C4-2B (cell line): Measurements from ENCODE around the gene CSNK2A3.

Source experiments
- H3K27ac ChIP-seq: fragments of 450-650 bp; 2 replicates; pipeline ENCODE4 v1.5.1; 2017
- CTCF ChIP-seq: fragments of 450-650 bp; conservative IDR thresholded peaks from 2 replicates; pipeline ENCODE4 v1.5.1; 2017; ENCODE audit warnings: mild to moderate bottlenecking
- ZFX ChIP-seq: fragments of 450-650 bp; IDR thresholded peaks from 2 replicates; pipeline ENCODE4 v1.6.1; 2017

The CSNK2A3 gene

GRCh38 chr11:11335043-11335442, 18.0 kb downstream of the CSNK2A3 start:
- TF ChIP-seq ZFX (no peak), CTCF (no peak; the same call in 1 of the 2 replicates)
- no peak overlapping the region for H3K27ac ChIP-seq

- no peak overlapping the region for H3K27ac ChIP-seq
- TF ChIP-seq ZFX (no peak), CTCF (no peak)
These were observed 18.4 kb downstream of the CSNK2A3 start for GRCh38 chr11:11334607-11335006.

GRCh38 chr11:11332141-11332710, 20.8 kb downstream of the CSNK2A3 start:
- no peak overlapping the region for H3K27ac ChIP-seq
- TF ChIP-seq ZFX (no peak), CTCF (no peak)

GRCh38 chr11:11329062-11329806, 23.8 kb downstream of the CSNK2A3 start:
- no peak for TF ChIP-seq CTCF
- no peak for TF ChIP-seq ZFX

GRCh38 chr11:11324090-11324489, 29.0 kb downstream of the CSNK2A3 start:
- H3K27ac ChIP-seq, result no peak overlapping the region
- TF ChIP-seq CTCF, result no peak
- no peak for TF ChIP-seq ZFX

More at GRCh38 chr11:11329062-11329806, 23.8 kb downstream of the CSNK2A3 start:
- no peak overlapping the region for H3K27ac ChIP-seq

- no peak for TF ChIP-seq ZFX
- TF ChIP-seq CTCF, result no peak
- no peak overlapping the region for H3K27ac ChIP-seq
These were observed 30.9 kb downstream of the CSNK2A3 start for GRCh38 chr11:11322101-11322500.

GRCh38 chr11:11320825-11321224, 32.2 kb downstream of the CSNK2A3 start:
- no peak overlapping the region for H3K27ac ChIP-seq
- TF ChIP-seq CTCF, result no peak
- no peak for TF ChIP-seq ZFX
